HG02973 (cell line): ENCODE data around the gene BDP1.
"Not testable (repeated sequence)": the region's sequence is repeated elsewhere in the genome, so short reads cannot be mapped to it uniquely, and the experiment has no call there.

ENCODE experiments used
- ATAC-seq: cut with Tn5 transposase; IDR thresholded peaks from one replicate; pipeline ENCODE4 v1.9.1; 2021; ENCODE audit warnings: moderate library complexity; ENCODE audit not compliant: unreplicated experiment

The BDP1 gene

DNA sequence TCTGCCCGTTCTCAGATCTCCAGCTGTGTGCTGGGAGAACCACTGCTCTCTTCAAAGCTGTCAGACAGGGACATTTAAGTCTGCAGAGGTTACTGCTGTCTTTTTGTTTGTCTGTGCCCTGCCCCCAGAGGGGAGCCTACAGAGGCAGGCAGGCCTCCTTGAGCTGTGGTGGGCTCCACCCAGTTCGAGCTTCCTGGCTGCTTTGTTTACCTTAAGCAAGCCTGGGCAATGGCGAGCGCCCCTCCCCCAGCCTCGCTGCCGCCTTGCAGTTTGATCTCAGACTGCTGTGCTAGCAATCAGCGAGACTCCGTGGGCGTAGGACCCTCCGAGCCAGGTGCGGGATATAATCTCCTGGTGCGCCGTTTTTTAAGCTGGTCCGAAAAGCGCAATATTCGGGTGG lies 154.5 kb downstream of the BDP1 start:
- not testable (repeated sequence) for ATAC-seq

DNA sequence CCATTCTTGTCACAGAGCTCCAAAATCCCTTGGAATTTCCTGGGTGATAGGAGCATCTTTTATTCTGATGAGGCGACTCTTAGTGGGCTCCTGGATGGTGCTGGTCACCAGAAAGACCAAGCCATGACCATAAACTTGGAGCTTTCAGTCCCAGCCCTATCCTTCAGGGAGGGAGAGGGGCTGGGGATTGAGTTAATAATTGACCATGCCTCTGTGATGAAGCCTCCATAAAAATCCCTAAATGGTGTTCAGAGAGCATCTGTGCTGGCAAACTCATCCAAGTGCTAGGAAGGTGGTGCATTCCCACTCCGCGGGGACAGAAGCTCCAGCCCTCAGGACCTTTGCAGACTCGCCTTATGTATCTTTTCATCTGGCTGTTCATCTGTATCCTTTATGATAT lies 160.4 kb downstream of the BDP1 start:
- ATAC-seq: no peak
